Measurements from ENCODE around the gene ADAM12. TPM values are rescaled to one million over a fixed set of nuclear protein-coding genes. Genes with fewer than 3 reads are reported as not detected.

ADAM12 gene
- total RNA-seq, 1 donor from 2014 or later, result 8.0 TPM

GRCh38 chr10:126012485-126012884 lies 375.8 kb downstream of the ADAM12 start:
- Histone ChIP-seq H3K79me2 (ENCODE audit: low read depth) (no peaks in the 10 kb centered on the region), H3K9me3 (ENCODE audit: low read depth) (no peaks in the 10 kb centered on the region), H4K20me1 (ENCODE audit: low read depth) (no peaks in the 10 kb centered on the region), H3F3A (ENCODE audit: low read depth) (no peaks in the 10 kb centered on the region), H3K27me3 (no peaks in the 10 kb centered on the region), H3K4me1 (peaks cover 21% of the 10 kb centered on the region), H3K4me2 (no peak overlapping the region), H2AFZ (replicated peaks) (no peak overlapping the region), H3K9ac (no peak overlapping the region), H3K36me3 (no peaks in the 10 kb centered on the region), H3K27ac (no peak overlapping the region), H3K4me3 (no peak overlapping the region)
- H3K4me1 Mint-ChIP-seq, result peaks cover 37% of the 10 kb centered on the region
- H3K9me3 Mint-ChIP-seq, result no peaks in the 10 kb centered on the region
- H3K27me3 Mint-ChIP-seq (ENCODE audit: insufficient read depth, low read depth), result peaks cover 2% of the 10 kb centered on the region
- no peak for TF ChIP-seq CTCF (IDR thresholded peaks at IDR 0.05)
- TF ChIP-seq EZH2 (IDR thresholded peaks at IDR 0.05), result no peak
- TF ChIP-seq EZH2phosphoT487 (IDR thresholded peaks at IDR 0.05), result no peak
- H3K27ac Mint-ChIP-seq, result no peak overlapping the region
- DNase-seq (ENCODE audit: low spot score), result no peak
- no peak overlapping the region for H3K4me3 Mint-ChIP-seq
- H3K36me3 Mint-ChIP-seq, result peaks cover 17% of the 10 kb centered on the region

GRCh38 chr10:126011995-126012394 lies 376.3 kb downstream of the ADAM12 start:
- peaks cover 17% of the 10 kb centered on the region for H3K36me3 Mint-ChIP-seq
- no peak overlapping the region for H3K4me3 Mint-ChIP-seq
- H3F3A ChIP-seq (ENCODE audit: low read depth), result no peaks in the 10 kb centered on the region
- H3K9ac ChIP-seq, result no peak overlapping the region
- H3K27ac Mint-ChIP-seq, result no peak overlapping the region
- H3K4me1 Mint-ChIP-seq, result peaks cover 37% of the 10 kb centered on the region
- no peaks in the 10 kb centered on the region for H3K9me3 ChIP-seq (ENCODE audit: low read depth)
- no peaks in the 10 kb centered on the region for H3K79me2 ChIP-seq (ENCODE audit: low read depth)
- peaks cover 21% of the 10 kb centered on the region for H3K4me1 ChIP-seq
- TF ChIP-seq CTCF (IDR thresholded peaks at IDR 0.05) (no peak), EZH2phosphoT487 (IDR thresholded peaks at IDR 0.05) (no peak), EZH2 (IDR thresholded peaks at IDR 0.05) (no peak)
- H4K20me1 ChIP-seq (ENCODE audit: low read depth), result no peaks in the 10 kb centered on the region
- no peaks in the 10 kb centered on the region for H3K36me3 ChIP-seq
- no peak overlapping the region for H3K4me3 ChIP-seq
- no peak overlapping the region for H3K27ac ChIP-seq
- H3K27me3 Mint-ChIP-seq (ENCODE audit: insufficient read depth, low read depth), result peaks cover 2% of the 10 kb centered on the region
- DNase-seq (ENCODE audit: low spot score), result no peak
- no peak overlapping the region for H3K4me2 ChIP-seq
- no peak overlapping the region for H2AFZ ChIP-seq (replicated peaks)
- H3K27me3 ChIP-seq, result no peaks in the 10 kb centered on the region
- no peaks in the 10 kb centered on the region for H3K9me3 Mint-ChIP-seq

GRCh38 chr10:126009650-126010049 lies 378.6 kb downstream of the ADAM12 start:
- Mint-ChIP-seq H3K36me3 (peaks cover 17% of the 10 kb centered on the region), H3K9me3 (no peaks in the 10 kb centered on the region), H3K27ac (no peak overlapping the region), H3K4me3 (no peak overlapping the region), H3K27me3 (ENCODE audit: insufficient read depth, low read depth) (peaks cover 2% of the 10 kb centered on the region), H3K4me1 (peaks cover 27% of the 10 kb centered on the region)
- DNase-seq (ENCODE audit: low spot score), result no peak
- TF ChIP-seq EZH2phosphoT487 (IDR thresholded peaks at IDR 0.05) (no peak), EZH2 (IDR thresholded peaks at IDR 0.05) (no peak), CTCF (IDR thresholded peaks at IDR 0.05) (no peak)
- Histone ChIP-seq H3K4me3 (no peak overlapping the region), H4K20me1 (ENCODE audit: low read depth) (no peaks in the 10 kb centered on the region), H3K9ac (no peak overlapping the region), H3K9me3 (ENCODE audit: low read depth) (no peaks in the 10 kb centered on the region), H3K79me2 (ENCODE audit: low read depth) (no peaks in the 10 kb centered on the region), H3K27me3 (no peaks in the 10 kb centered on the region), H3K27ac (no peak overlapping the region), H3K4me2 (no peak overlapping the region), H3K4me1 (peaks cover 21% of the 10 kb centered on the region), H3F3A (ENCODE audit: low read depth) (no peaks in the 10 kb centered on the region), H3K36me3 (no peaks in the 10 kb centered on the region), H2AFZ (replicated peaks) (peak overlapping the region; percentile 3)
